Neuronal stem cell (in vitro differentiated cells): ENCODE data around the gene EIF1AX.

Experiments used
- DNase-seq: peaks from one replicate; pipeline ENCODE4 v3.0.0-alpha.2; 2013; ENCODE audit warnings: low spot score
- H2AFZ ChIP-seq: one replicate; pipeline ENCODE4 v1.6.1; 2013; ENCODE audit warnings: mild to moderate bottlenecking, low read length, inconsistent platforms
- H2AK5ac ChIP-seq: 2 replicates; pipeline ENCODE4 v1.6.1; 2013; ENCODE audit warnings: low read depth, mild to moderate bottlenecking, inconsistent platforms, low read length, moderate library complexity, mixed read lengths
- H2BK120ac ChIP-seq: 2 replicates; pipeline ENCODE4 v1.6.1; 2013; ENCODE audit warnings: low read depth, mild to moderate bottlenecking, inconsistent platforms, low read length, moderate library complexity, mixed read lengths
- H2BK12ac ChIP-seq: one replicate; pipeline ENCODE4 v1.6.1; 2013; ENCODE audit warnings: low read length, inconsistent platforms
- H2BK15ac ChIP-seq: 2 replicates; pipeline ENCODE4 v1.6.1; 2013; ENCODE audit warnings: mild to moderate bottlenecking, low read length, inconsistent platforms, mixed read lengths
- H2BK5ac ChIP-seq: one replicate; pipeline ENCODE4 v1.6.1; 2013; ENCODE audit warnings: inconsistent platforms, mild to moderate bottlenecking, low read length, moderate library complexity
- H3K14ac ChIP-seq: one replicate; pipeline ENCODE4 v1.6.1; 2013; ENCODE audit warnings: low read length, inconsistent platforms
- H3K18ac ChIP-seq: 2 replicates; pipeline ENCODE4 v1.6.1; 2013; ENCODE audit warnings: low read length, inconsistent platforms
- H3K23ac ChIP-seq: 2 replicates; pipeline ENCODE4 v1.6.1; 2013; ENCODE audit warnings: low read depth, mild to moderate bottlenecking, mixed read lengths, low read length, inconsistent platforms; ENCODE audit not compliant: poor library complexity
- H3K27ac ChIP-seq: replicated peaks from 3 replicates; pipeline ENCODE4 v1.5.1; 2013; ENCODE audit warnings: low read length, inconsistent platforms
- H3K27me3 ChIP-seq, 3 experiments: 2 replicates each; pipeline ENCODE4 v1.6.1; 2013; ENCODE audit warnings: low read length in 3 of 3, mild to moderate bottlenecking in 2 of 3, inconsistent platforms in 1 of 3, low read depth in 1 of 3, mixed read lengths in 1 of 3, moderate library complexity in 1 of 3; ENCODE audit not compliant: control insufficient read depth in 3 of 3, insufficient read depth in 3 of 3
- H3K36me3 ChIP-seq, 2 donors: replicated peaks in 1 of 2; 2 replicates each; pipeline ENCODE4 v1.6.1; 2013; ENCODE audit warnings: low read length in 2 of 2; ENCODE audit not compliant: control insufficient read depth in 2 of 2, insufficient read depth in 2 of 2
- H3K4ac ChIP-seq: 2 replicates; pipeline ENCODE4 v1.6.1; 2013; ENCODE audit warnings: inconsistent platforms, mild to moderate bottlenecking, low read length, moderate library complexity
- H3K4me1 ChIP-seq, 2 donors: 1 replicate in 1 of 2; 2 replicates in 1 of 2; pipeline ENCODE4 v1.6.1; 2013; ENCODE audit warnings: low read length in 2 of 2, low read depth in 1 of 2; ENCODE audit not compliant: control insufficient read depth in 2 of 2, insufficient read depth in 1 of 2
- H3K4me2 ChIP-seq: one replicate; pipeline ENCODE4 v1.6.1; 2013; ENCODE audit warnings: mild to moderate bottlenecking, low read length, inconsistent platforms; ENCODE audit not compliant: insufficient read depth, poor library complexity, severe bottlenecking
- H3K4me3 ChIP-seq, 2 donors: 2 replicates each; pipeline ENCODE4 v1.5.1; 2013; ENCODE audit warnings: low read length in 2 of 2, mild to moderate bottlenecking in 2 of 2, inconsistent platforms in 1 of 2, moderate library complexity in 1 of 2
- H3K79me1 ChIP-seq: one replicate; pipeline ENCODE4 v1.6.1; 2013; ENCODE audit warnings: low read depth, mild to moderate bottlenecking, inconsistent platforms, low read length, moderate library complexity
- H3K9ac ChIP-seq: one replicate; pipeline ENCODE4 v1.6.1; 2013; ENCODE audit warnings: mild to moderate bottlenecking, low read depth, low read length, inconsistent platforms; ENCODE audit not compliant: poor library complexity
- H3K9me3 ChIP-seq, 2 donors: replicated peaks in 1 of 2; 2 replicates each; pipeline versions ENCODE3 to v1.6.1; 2013; ENCODE audit warnings: low read length in 2 of 2, mild to moderate bottlenecking in 2 of 2, inconsistent platforms in 1 of 2, low read depth in 1 of 2, mixed read lengths in 1 of 2, moderate library complexity in 1 of 2; ENCODE audit not compliant: control insufficient read depth in 2 of 2, insufficient read depth in 1 of 2
- H4K8ac ChIP-seq: one replicate; pipeline ENCODE4 v1.6.1; 2013; ENCODE audit warnings: low read depth, mild to moderate bottlenecking, inconsistent platforms, low read length, moderate library complexity
- H4K91ac ChIP-seq: one replicate; pipeline ENCODE4 v1.6.1; 2013; ENCODE audit warnings: low read length, low read depth, mild to moderate bottlenecking, inconsistent platforms; ENCODE audit not compliant: poor library complexity
- whole genome bisulfite sequencing, 2 donors: extraction: QIAGEN DNeasy Blood & Tissue Kit; methylation state at CpG; one replicate each; pipeline ENCODE4 v1.1.7; 2013; ENCODE audit warnings: missing lambda C conversion rate in 2 of 2, mixed read lengths in 1 of 2; ENCODE audit not compliant: insufficient read length in 2 of 2, insufficient replicate concordance in 1 of 2; ENCODE audit errors: extremely low coverage in 2 of 2; 5-methylcytosine and 5-hydroxymethylcytosine counted together

Gene EIF1AX

GRCh38 chrX:20144491-20144890 lies 2.9 kb upstream of the EIF1AX start:
- WGBS, 2 donors, result no CpG with 5 or more reads among the region's 3 CpGs

GRCh38 chrX:20143561-20143960 lies 1.9 kb upstream of the EIF1AX start:
- no peak overlapping the region for H3K27ac ChIP-seq
- H3K9ac ChIP-seq, result no peak overlapping the region
- no peak overlapping the region for H3K4me2 ChIP-seq
- H3K9me3 ChIP-seq, result no peaks in the 10 kb centered on the region
- no peak overlapping the region for H3K18ac ChIP-seq
- no peak overlapping the region for H3K4me3 ChIP-seq
- H2BK12ac ChIP-seq, result no peak overlapping the region
- no peak overlapping the region for H3K23ac ChIP-seq
- no peak for DNase-seq
- H3K4me1 ChIP-seq, result no peaks in the 10 kb centered on the region
- H2AK5ac ChIP-seq, result no peak overlapping the region
- H3K27me3 ChIP-seq, result no peaks in the 10 kb centered on the region
- no peak overlapping the region for H3K14ac ChIP-seq
- H3K4ac ChIP-seq, result no peak overlapping the region
- H2BK120ac ChIP-seq, result no peak overlapping the region
- peaks cover 0 to 20% of the 10 kb centered on the region in 2 donors for H3K36me3 ChIP-seq
- H2AFZ ChIP-seq, result no peak overlapping the region
- H2BK5ac ChIP-seq, result no peak overlapping the region
- no CpG with 5 or more reads among the region's 2 CpGs for WGBS, 2 donors
- no peaks in the 10 kb centered on the region for H3K79me1 ChIP-seq
- H4K91ac ChIP-seq, result no peak overlapping the region
- H2BK15ac ChIP-seq, result no peak overlapping the region
- no peak overlapping the region for H4K8ac ChIP-seq

More at GRCh38 chrX:20144491-20144890, 2.9 kb upstream of the EIF1AX start:
- Histone ChIP-seq H2AK5ac (no peak overlapping the region), H3K79me1 (no peaks in the 10 kb centered on the region), H3K14ac (no peak overlapping the region), H3K36me3 (peaks cover 0 to 11% of the 10 kb centered on the region in 2 donors), H3K4ac (no peak overlapping the region), H4K91ac (no peak overlapping the region), H3K9ac (no peak overlapping the region), H2BK12ac (no peak overlapping the region), H3K27me3 (no peaks in the 10 kb centered on the region), H2AFZ (no peak overlapping the region), H3K18ac (no peak overlapping the region), H3K4me1 (no peaks in the 10 kb centered on the region), H2BK5ac (no peak overlapping the region), H3K4me2 (no peak overlapping the region), H3K27ac (no peak overlapping the region), H2BK15ac (no peak overlapping the region), H3K4me3 (no peak overlapping the region), H3K9me3 (no peaks in the 10 kb centered on the region), H3K23ac (no peak overlapping the region), H4K8ac (no peak overlapping the region), H2BK120ac (no peak overlapping the region)
- DNase-seq, result no peak

GRCh38 chrX:20143111-20143510 lies 1.5 kb upstream of the EIF1AX start:
- Histone ChIP-seq H3K23ac (no peak overlapping the region), H2AFZ (no peak overlapping the region), H4K91ac (no peak overlapping the region), H2AK5ac (no peak overlapping the region), H2BK12ac (no peak overlapping the region), H4K8ac (no peak overlapping the region), H3K27ac (no peak overlapping the region), H3K14ac (no peak overlapping the region), H3K18ac (no peak overlapping the region), H2BK15ac (no peak overlapping the region), H3K4ac (no peak overlapping the region), H3K36me3 (peaks cover 0 to 24% of the 10 kb centered on the region in 2 donors), H3K4me1 (no peaks in the 10 kb centered on the region), H2BK120ac (no peak overlapping the region), H3K9ac (no peak overlapping the region), H3K4me3 (no peak overlapping the region), H3K9me3 (no peaks in the 10 kb centered on the region), H3K4me2 (no peak overlapping the region), H3K27me3 (no peaks in the 10 kb centered on the region), H2BK5ac (no peak overlapping the region), H3K79me1 (no peaks in the 10 kb centered on the region)
- WGBS, 2 donors, result no CpG with 5 or more reads among the region's 6 CpGs
- DNase-seq, result no peak

- no peaks in the 10 kb centered on the region for H3K9me3 ChIP-seq
- H3K27ac ChIP-seq, result no peak overlapping the region
- no peak overlapping the region for H2BK5ac ChIP-seq
Measured at GRCh38 chrX:20140420-20140819, 1.2 kb downstream of the EIF1AX start.

More at GRCh38 chrX:20140420-20140819, 1.2 kb downstream of the EIF1AX start:
- Histone ChIP-seq H4K8ac (no peak overlapping the region), H3K4me3 (peak overlapping the region in 1 of 2 donors; percentile 65), H2BK120ac (no peak overlapping the region), H4K91ac (no peak overlapping the region), H2AFZ (no peak overlapping the region), H3K36me3 (peaks cover 3 to 49% of the 10 kb centered on the region in 2 donors), H3K14ac (no peak overlapping the region), H3K27me3 (no peaks in the 10 kb centered on the region), H2AK5ac (no peak overlapping the region), H3K9ac (no peak overlapping the region), H3K79me1 (no peaks in the 10 kb centered on the region), H3K23ac (no peak overlapping the region), H2BK12ac (no peak overlapping the region), H2BK15ac (no peak overlapping the region), H3K4ac (no peak overlapping the region), H3K18ac (no peak overlapping the region), H3K4me1 (no peaks in the 10 kb centered on the region), H3K4me2 (peak overlapping the region; percentile 18)
- WGBS, 2 donors, result no CpG with 5 or more reads among the region's 3 CpGs
- DNase-seq, result no peak
